HG03095 (cell line): ENCODE data around the gene CXCR4.
"Not testable (repeated sequence)": the region's sequence is repeated elsewhere in the genome, so short reads cannot be mapped to it uniquely, and the experiment has no call there.

Source experiments
- ATAC-seq: cut with Tn5 transposase; IDR thresholded peaks from one replicate; pipeline ENCODE4 v1.9.1; 2021; ENCODE audit warnings: moderate library complexity; ENCODE audit not compliant: unreplicated experiment

The CXCR4 gene

DNA sequence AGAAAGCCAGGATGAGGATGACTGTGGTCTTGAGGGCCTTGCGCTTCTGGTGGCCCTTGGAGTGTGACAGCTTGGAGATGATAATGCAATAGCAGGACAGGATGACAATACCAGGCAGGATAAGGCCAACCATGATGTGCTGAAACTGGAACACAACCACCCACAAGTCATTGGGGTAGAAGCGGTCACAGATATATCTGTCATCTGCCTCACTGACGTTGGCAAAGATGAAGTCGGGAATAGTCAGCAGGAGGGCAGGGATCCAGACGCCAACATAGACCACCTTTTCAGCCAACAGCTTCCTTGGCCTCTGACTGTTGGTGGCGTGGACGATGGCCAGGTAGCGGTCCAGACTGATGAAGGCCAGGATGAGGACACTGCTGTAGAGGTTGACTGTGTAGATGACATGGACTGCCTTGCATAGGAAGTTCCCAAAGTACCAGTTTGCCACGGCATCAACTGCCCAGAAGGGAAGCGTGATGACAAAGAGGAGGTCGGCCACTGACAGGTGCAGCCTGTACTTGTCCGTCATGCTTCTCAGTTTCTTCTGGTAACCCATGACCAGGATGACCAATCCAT is 2.7 kb downstream of the CXCR4 start:
- ATAC-seq = no peak

DNA sequence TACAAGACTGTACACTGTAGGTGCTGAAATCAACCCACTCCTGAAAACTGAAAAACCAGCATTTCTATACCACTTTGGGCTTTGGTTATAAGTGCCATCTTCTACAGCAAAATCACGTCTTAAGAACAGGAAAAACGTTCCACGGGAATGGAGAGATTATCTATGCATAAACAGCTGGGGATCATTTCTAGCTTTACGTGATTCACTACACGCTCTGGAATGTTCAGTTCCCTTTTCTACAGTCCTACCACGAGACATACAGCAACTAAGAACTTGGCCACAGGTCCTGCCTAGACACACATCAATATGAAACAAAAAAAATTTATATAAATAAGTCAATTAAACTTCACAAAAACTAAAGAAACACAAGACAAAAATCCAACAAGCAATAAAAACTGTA is 3.6 kb downstream of the CXCR4 start:
- no peak for ATAC-seq

DNA sequence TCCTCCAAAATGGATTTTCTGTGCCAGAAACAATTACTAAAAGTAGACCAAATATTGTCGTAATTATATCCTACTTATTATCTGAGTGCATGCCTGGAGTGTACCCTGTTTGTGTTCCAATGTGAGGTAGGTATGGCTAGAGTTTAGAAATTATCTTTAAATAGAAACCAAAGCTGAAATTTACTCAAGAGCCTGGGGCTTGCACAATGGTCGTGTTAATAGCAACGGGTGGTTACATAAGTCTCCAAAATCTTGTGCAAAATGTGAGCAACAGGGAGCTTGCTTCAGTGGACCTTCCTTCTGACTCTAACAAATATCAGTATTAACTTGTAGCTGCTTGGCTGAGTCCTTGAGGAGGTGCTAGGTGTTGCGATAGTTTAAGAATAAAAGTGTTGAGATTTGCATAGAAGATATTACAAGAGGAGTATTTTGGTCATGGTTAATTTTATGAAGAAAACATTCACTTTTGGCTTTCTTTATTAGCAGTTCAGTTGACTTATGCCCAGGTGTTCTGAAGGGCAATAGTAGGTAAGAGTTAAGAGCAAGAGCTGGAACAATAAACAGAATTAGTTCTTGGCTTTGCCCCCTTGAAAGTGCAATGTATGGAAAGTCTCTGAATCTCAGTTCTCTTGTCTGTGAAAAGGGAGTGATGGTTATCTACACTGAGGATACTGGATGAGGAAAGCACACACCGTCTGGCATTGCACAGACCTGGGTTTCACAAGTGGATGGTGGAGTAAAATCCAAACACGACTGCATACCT is 4.6 kb downstream of the CXCR4 start:
- no peak for ATAC-seq

DNA sequence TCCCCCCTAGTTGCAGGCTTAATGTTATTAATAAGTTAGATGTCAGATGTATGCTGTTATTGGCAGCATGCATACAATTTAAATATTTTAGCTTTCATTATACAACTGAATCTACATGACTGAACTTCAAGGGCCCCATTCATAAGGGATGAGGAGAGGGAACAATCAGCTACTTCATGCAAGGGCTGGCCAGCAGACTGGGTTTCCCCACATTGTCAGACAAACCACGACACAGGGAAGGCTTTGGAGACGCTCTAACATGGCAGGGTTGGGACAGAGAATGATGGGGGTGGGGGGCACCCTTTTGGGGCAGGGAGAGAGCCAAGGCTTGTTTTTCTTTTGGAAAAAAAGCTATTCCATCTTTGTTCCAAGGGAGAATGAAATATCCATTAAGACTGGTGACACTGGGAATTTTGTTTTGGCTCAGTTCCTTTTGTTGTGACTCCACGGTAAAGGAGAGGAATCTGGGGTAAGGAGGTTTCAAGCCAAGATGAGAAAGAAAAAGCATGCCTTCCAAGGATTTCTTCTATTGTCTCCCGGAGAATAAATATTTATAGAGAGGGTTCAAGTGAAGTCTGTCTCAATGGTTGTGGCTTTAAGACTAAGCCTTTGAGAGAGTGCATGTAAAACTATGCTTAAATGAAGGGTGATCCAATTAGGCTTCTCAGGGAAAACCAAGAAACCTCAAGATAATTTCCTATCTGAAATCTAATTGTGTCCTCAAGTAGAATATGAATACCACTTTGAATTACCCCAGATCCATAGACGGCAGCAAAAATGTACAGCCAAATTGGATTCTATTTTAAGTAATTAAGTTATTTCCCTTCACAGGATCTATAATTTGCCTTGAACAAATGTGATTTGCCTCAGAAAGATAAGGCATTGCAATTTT is 5.4 kb downstream of the CXCR4 start:
- no peak for ATAC-seq

DNA sequence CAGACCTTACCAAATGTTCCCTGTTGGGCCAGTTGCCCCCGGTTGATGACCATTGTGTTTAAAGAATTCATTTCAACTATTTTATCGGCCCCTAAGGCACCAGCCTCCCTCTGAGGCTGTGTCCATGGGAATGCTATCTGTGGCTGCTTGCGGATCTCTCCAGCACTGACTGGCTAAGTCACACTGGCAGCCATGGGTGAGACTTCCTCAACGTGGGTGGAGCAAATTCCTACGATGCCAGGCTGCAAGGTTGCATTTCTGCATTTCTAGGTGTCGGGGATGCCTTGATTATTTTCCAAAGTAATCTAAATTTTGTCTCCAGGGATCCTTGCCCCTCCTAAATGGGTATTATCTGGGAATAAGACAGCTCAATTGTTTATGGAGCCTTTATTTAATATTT is 6.2 kb downstream of the CXCR4 start:
- no peak for ATAC-seq

DNA sequence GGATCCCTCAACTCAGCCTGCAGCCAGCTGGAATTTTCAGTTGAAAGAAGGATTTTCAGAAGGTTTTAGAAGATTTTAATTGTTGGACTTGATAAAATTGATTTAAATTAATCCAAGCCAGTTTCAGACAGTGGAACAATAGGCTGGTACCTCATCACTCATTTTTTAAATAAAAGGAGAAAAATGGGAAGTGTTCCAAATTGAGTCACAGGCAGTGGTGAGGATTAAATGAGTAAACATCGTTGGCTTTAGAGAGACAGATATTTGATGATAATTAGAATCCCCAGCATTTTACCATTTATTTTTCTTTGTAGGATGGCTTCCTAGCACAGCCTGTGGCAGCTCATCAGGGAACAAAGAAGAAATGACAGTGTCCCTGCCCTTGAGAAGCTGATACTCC is 7.4 kb downstream of the CXCR4 start:
- no peak for ATAC-seq

DNA sequence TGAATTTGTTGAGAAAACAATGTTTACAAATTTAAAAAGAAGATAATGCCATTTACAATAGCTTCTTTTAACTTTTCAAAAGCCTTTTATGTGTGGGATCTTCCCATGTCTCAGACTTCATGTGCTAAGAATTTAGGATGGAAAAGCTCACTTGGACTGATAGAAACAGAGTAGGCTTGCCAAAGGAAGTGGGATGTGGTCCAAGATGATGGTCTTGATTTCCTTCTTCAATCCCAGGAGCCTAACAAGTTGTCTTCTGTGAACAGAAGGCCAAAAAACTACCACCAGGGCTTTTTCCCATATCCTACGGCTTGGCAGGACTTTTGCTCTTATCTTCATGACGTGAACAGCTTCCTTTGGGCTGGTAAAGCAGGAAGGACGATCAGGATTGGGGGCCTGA is 9.5 kb downstream of the CXCR4 start:
- no peak for ATAC-seq

DNA sequence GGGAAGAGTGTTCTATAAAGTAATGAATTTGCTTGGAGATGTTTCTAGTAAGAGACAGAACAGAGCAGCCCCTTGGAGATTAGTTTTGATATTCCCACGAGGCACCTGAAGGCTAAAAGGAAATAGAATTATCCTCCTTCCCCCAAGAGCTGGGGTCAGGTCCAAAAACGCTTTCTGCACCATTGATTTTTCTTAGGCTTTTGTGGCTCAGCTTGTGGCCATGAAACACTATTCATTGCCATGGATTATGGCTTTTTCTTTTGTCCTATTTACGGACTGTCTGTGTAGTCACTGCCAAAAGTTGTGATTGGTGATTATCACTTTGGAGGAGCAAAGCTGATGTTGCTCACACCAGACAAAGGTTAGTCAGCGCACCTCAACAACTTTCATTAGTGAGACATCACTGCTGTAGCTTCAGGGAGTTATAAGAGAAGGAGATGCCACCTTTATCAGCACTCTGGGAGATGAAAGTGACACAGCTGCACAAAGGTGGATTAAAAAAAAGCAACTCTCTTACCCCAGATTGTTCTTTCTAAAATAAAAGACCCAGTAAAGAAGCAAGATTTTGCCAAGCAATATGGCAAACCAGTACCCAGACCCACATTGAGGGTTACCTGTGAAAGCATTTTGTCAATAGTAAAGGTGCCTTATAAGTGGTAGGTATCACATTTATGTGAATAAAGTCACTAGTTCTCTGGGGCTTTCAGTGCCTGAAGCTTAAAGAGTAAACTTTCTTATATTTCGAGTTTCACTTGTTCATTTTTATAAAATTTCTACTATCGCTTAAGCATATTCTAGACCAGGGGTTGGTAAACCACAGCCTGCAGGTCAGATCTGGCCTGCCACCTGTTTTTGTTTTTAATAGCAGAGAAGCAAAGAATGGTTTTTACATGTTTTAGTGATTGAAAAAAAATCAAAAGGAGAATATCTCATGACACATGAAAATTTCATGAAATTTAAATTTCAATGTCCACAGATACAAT is 10.6 kb downstream of the CXCR4 start:
- ATAC-seq = peak; percentile 66

DNA sequence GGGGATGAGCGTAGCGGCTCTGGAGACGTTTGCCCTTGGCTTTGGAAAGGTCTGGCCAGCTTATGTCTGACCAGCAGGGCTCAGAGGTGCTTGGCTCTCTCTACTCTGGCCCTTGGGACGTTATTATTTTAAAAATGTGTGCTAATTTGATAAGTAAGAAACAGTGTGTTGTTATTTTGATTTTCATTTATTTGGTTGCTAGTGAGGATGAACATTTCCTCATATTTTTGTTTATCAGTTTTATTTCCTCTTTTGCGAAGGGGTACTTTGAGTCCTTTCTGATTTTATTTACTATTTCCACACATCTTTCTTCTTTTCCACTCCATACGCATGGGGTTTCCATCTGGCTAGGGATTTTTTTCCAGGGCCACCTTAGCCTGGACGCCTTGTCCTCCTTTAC is 11.4 kb downstream of the CXCR4 start:
- ATAC-seq = no peak

DNA sequence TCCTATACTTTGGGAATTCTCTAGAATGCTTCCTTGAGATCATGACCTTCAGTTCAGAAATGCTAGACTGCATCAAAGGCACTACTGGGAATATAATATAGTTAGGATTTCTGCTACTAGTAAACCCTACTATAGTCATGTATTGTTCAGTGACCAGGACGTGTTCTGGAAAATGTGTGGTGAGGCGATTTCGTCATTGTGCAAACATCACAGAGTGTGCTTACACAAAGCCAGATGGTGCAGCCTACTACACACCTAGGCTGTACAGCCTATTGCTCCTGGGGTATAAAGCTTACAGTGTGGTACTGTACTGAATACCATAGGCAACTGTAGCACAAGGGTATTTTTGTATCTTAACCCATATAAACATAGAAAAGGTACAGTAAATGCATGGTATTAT is 13.0 kb downstream of the CXCR4 start:
- ATAC-seq = no peak

DNA sequence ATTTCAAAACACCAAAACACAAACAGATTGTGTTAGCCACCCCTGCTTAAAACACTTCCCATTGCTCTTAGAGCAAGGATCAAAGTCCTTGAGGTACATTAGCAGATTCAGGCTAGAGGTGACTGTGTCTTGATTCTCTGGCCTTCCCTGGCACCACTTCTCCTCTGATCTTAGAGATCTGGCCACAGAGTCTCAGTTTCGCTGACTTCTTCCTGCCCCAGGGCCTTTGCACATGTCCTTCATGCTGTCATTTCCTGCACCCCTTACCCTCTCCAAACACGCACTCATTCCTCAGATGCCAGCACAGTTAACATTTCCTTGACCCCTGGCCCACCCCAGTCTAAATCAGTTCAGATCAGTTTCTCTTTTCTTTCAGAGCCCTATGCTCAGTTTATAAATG is 16.9 kb downstream of the CXCR4 start:
- ATAC-seq = no peak

DNA sequence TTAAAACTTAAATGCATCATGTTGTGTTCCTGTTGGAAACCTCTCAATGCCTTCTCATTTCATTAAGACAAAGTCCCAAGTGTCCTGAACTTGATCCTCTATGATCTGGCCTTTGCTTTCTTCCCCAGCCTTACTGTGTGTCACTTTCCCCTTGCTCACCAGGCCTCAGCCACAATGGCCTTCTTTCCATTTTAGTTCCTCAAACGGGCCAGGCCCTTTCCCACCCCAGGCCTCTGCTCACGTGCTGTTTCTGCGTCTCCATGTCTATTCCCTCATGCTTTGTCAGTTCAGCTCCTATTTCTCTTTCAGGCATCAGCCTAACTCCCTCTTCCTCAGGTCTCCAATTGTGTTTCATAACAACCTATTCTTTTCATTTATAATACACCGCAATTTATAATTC is 19.5 kb downstream of the CXCR4 start:
- no peak for ATAC-seq

DNA sequence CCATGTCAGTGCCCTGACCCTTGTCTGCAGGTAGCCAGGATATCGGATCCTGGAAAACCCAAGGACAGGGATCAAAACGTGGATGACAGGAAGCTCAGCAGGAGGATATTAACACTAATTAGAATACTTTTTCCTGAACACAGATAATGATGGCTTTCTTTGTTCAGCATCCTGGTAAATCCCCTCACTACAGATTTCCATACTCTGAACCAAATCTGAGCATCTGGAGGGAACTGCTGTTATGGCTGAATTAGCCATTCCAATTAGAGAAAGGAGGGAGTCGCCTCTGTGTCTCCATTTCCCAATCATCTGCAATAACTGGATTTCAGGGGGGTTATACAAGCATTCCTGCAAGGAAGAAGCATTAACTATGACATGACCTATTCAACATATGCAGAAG is 24.4 kb downstream of the CXCR4 start:
- ATAC-seq = no peak

DNA sequence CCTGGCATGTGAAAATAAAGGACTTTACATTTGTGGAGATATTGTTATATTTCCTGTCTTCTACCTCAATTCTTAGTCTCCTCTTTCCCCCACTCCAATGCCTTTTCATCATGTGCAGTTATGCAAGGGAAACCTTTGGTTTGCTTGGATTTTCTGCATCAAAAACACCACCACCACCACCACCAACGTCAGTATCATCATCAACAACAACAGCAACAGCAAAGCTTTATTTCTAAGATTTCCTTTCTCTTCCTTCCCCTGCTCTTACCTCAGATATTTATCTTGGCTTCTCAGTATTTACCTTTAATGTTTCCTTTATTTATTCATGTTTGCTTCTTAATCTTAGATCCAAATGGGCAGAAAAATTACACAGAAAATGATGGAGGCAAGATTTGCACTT is 26.1 kb downstream of the CXCR4 start:
- no peak for ATAC-seq

DNA sequence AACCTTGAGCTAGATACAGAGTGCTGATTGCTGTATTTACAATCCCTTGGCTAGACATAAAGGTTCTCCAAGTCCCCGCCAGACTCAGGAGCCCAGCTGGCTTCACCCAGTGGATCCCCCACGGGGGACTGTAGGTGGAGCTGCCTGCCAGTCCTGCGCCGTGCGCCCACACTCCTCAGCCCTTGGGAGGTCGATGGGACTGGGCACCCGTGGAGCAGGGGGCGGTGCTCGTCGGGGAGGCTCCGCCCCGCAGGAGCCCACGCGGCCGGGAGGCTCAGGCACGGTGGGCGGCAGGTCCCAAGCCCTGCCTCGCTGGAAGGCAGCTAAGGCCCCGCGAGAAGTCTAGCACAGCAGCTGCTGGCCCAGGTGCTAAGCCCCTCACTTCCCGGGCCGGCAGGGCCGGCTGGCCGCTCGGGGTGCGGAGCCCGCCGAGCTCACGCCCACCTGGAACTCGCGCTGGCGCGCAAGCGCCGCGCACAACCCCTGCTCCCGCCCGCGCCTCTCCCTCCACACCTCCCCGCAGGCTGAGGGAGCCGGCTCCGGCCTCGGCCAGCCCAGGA is 30.0 kb downstream of the CXCR4 start:
- ATAC-seq = not testable (repeated sequence)

DNA sequence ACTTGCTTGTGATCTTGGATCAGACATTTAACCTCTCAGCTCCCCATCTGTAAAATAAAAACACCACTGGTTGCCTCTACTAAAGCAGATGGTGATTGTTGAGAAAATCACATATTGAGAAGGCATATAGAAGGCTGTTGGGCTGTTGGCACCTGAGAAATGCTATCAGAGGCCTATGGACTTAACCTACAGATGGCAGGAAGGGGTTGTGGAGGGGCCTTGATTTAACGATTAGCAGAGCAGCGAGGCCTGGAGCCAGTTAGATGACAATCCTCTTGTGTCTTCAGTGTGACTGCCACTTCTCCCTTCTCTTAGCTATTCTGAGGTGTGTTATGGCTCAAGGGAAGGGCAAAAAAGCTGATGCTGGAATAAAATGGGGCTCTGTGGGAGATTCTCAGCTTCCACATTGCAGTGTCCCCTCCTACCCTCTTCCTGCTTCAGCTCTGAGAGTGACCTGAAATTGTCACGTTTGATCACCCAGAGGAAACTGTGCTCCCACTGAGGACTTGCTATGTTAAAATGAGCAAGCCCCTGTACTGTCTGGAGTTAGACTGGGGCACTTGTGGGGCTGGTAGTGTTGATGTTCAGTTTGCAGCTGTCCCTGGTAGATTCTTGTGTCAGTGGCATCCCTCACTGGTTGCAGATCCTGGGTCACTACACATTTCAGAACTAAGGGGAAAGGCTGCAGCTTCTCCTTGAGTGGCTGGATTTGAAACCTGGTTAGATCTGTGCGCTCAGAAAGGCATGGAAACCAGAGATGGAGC is 31.5 kb downstream of the CXCR4 start:
- no peak for ATAC-seq

DNA sequence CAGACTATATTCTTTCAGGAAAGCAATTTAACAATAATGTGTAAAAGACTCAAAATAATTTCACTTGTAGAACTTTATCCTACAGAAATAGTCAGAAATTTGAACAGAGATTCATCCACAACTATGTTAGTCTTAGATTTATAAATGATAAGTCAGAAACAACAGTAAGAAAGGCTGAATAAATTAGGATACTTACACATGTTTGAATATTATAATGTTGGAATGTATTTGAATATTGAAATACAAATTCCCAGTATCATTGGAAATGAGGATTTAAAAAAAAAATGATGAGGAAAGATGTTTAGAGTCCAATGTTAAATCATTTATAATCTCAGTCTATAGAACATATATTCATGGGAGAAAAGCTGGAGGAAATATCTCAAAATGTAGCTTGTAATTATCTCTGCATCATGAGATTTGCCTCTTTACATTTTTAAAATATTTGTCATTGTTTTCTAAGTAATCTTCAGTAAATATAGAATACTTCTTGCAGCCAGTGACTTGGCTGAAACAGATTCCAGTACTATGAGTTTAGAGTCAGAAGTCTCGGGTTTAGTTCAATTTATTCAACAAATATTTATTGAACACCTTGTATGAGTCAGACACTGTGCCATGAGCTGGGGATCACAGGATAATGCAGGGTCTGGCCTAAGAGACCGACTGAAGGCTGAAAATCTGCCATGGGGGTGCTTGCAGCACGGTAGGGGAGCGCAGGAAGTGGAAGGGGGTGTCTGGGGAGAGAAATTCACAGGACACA is 32.3 kb downstream of the CXCR4 start:
- no peak for ATAC-seq

DNA sequence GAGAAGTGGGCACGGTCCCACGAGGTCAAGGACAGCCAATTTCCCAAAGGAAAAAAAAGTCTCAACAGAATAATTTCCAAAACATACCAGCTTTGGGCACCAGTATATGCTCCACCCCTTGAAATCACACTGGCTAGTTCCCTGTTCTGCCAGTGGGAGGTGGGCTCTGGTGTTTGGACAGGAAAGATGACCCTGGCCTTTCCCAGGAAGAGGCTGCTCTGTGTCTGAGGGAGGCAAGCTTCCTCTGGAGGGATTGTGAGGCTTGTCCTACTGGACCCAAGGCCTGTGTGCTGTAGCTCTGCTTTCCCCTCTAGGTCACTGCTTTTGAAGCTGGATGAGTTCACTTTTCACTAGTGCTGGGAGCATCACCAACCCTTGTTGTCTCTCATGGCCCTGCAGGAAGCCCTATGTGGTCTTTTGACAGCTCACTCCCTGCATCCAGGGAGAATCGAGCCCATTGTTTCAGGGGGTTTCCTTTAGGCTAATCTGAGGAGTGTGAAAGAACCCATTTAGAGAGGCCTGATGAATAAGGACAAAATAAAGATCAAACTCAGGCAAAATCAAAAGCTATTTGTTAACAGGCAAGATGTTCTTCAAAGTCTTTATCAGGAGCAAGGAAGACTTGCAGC is 36.3 kb downstream of the CXCR4 start:
- no peak for ATAC-seq

DNA sequence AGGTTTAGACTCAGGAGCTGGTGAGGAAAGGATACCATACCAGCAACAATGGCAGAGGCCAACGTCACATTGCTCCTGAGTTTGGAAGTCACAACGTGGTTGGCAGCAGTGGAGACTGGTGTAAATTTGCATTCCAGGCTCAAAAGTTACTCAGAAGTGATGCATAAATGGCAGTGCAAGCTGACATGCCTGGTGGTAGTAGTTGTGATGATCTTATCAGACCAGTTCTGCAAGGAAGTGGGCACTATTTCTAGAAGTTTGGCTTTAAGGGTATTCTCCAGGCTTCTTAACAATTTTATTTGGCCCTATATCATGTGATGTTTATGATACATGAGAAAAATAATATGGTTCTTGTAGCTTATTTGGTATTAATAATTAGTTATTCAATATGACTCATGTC is 37.8 kb downstream of the CXCR4 start:
- no peak for ATAC-seq
